GM23248 (cell line): Measurements from ENCODE around the gene OR8D2.

Source experiments
- EZH2 ChIP-seq: fragments of 200-600 bp; sonication (generic); IDR thresholded peaks from 2 replicates; pipeline ENCODE4 v1.6.1; 2018; ENCODE audit warnings: antibody characterized with exemption, mild to moderate bottlenecking; ENCODE audit not compliant: insufficient read depth, poor library complexity, severe bottlenecking
- EZH2phosphoT487 ChIP-seq: fragments of 200-600 bp; sonication (generic); IDR thresholded peaks from 2 replicates; pipeline ENCODE4 v1.6.1; 2018; ENCODE audit warnings: antibody characterized with exemption, moderate library complexity, mild to moderate bottlenecking, low read depth; ENCODE audit not compliant: insufficient read depth

- TF ChIP-seq EZH2phosphoT487 (no peak), EZH2 (no peak)
Observed at GRCh38 chr11:124310721-124311120, 9.3 kb downstream of the OR8D2 start.
